Endothelial cell (in vitro differentiated cells): ENCODE measurements around the gene ACOT8. TPM values are rescaled to one million over a fixed set of nuclear protein-coding genes. Genes with fewer than 3 reads are reported as not detected.

Experiments used
- DNase-seq: peaks from one replicate; pipeline ENCODE4 v3.0.0; 2021; ENCODE audit warnings: low spot score
- H3K27ac Mint-ChIP-seq: one replicate; pipeline ENCODE4 v1.8.0; 2021; ENCODE audit warnings: mixed read lengths, inconsistent platforms; ENCODE audit not compliant: unreplicated experiment
- H3K27me3 Mint-ChIP-seq: one replicate; pipeline ENCODE4 v1.8.0; 2021; ENCODE audit warnings: mild to moderate bottlenecking, moderate library complexity, mixed read lengths, inconsistent platforms; ENCODE audit not compliant: unreplicated experiment
- H3K36me3 Mint-ChIP-seq: one replicate; pipeline ENCODE4 v1.8.0; 2021; ENCODE audit warnings: mild to moderate bottlenecking, low read depth, mixed read lengths, inconsistent platforms; ENCODE audit not compliant: unreplicated experiment
- H3K4me1 Mint-ChIP-seq: one replicate; pipeline ENCODE4 v1.8.0; 2021; ENCODE audit warnings: mild to moderate bottlenecking, mixed read lengths, inconsistent platforms; ENCODE audit not compliant: unreplicated experiment
- H3K4me3 Mint-ChIP-seq: one replicate; pipeline ENCODE4 v1.8.0; 2021; ENCODE audit warnings: mild to moderate bottlenecking, mixed read lengths, inconsistent platforms; ENCODE audit not compliant: unreplicated experiment
- H3K9me3 Mint-ChIP-seq: one replicate; pipeline ENCODE4 v1.8.0; 2021; ENCODE audit warnings: mixed read lengths, inconsistent platforms; ENCODE audit not compliant: unreplicated experiment
- CTCF ChIP-seq: fragments of 200-600 bp; sonication (generic); IDR thresholded peaks from one replicate; pipeline ENCODE4 v1.5.0; 2021; ENCODE audit warnings: antibody characterized with exemption; ENCODE audit not compliant: unreplicated experiment
- total RNA-seq: library from RNA; stranded (reverse); fragmentation: NEBNext Ultra II Directional; extraction: Animal tissue kit (Norgen Biotek cat#: 25700); gene quantifications from one replicate; pipeline ENCODE4 v1.2.1, GENCODE V29; 2021; ENCODE audit not compliant: unreplicated experiment

ACOT8 gene
- total RNA-seq, 1 donor from 2014 or later, result 25.3 TPM

DNA sequence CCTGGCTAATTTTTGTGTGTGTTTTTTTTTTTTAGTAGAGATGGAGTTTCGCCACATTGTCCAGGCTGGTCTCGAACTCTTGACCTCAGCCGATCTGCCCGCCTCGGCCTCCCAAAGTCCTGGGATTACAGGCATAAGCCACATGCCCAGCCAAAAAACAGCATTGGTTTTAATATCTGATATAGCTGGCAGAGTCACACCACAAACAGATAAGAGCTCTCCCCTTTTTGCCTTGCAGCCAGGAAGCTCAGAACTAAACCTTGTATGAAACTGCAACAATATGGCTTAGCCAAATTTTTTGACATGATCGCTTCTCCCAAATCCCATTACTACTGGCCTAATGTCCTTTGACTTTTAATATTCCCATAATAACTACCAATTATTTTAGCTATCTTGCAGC lies 4.9 kb downstream of the ACOT8 start:
- Mint-ChIP-seq H3K27me3 (peaks cover 4% of the 10 kb centered on the region), H3K27ac (no peak overlapping the region), H3K4me3 (no peak overlapping the region), H3K9me3 (no peaks in the 10 kb centered on the region), H3K36me3 (peaks cover 32% of the 10 kb centered on the region), H3K4me1 (peaks cover 10% of the 10 kb centered on the region)
- no peak for DNase-seq
- TF ChIP-seq CTCF, result no peak

DNA sequence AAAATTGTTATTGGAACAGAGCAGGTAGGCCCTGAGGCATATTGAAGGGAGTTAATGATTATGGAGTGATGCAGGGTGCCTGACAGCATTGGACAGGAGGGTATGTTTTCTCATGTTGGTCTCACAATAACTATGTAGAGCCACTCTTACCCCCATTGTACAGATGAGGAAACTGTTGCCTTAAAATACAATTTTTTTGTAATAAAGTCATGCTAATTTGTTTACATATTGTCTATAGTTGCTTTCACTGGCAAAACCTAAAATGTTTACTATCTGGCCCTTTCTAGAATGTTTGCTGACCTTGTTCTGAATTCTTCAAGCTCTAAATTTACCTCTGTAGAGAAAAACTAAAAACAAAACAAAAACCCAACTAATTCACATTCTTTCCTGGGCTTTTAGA lies 5.7 kb downstream of the ACOT8 start:
- Mint-ChIP-seq H3K36me3 (peaks cover 32% of the 10 kb centered on the region), H3K27ac (no peak overlapping the region), H3K9me3 (no peaks in the 10 kb centered on the region), H3K4me3 (no peak overlapping the region), H3K4me1 (peaks cover 6% of the 10 kb centered on the region), H3K27me3 (peaks cover 4% of the 10 kb centered on the region)
- no peak for TF ChIP-seq CTCF
- DNase-seq, result no peak

GRCh38 chr20:45850926-45851325 lies 6.3 kb downstream of the ACOT8 start:
- peaks cover 32% of the 10 kb centered on the region for H3K36me3 Mint-ChIP-seq
- H3K9me3 Mint-ChIP-seq, result no peaks in the 10 kb centered on the region
- H3K4me3 Mint-ChIP-seq, result peak overlapping the region; percentile 40
- DNase-seq, result no peak
- H3K4me1 Mint-ChIP-seq, result peaks cover 3% of the 10 kb centered on the region
- H3K27me3 Mint-ChIP-seq, result peaks cover 4% of the 10 kb centered on the region
- no peak for TF ChIP-seq CTCF
- H3K27ac Mint-ChIP-seq, result no peak overlapping the region

- Mint-ChIP-seq H3K4me3 (peak overlapping the region; percentile 40), H3K27ac (no peak overlapping the region), H3K9me3 (no peaks in the 10 kb centered on the region), H3K4me1 (no peaks in the 10 kb centered on the region), H3K36me3 (peaks cover 32% of the 10 kb centered on the region), H3K27me3 (peaks cover 4% of the 10 kb centered on the region)
- no peak for DNase-seq
- TF ChIP-seq CTCF, result no peak
Observed at GRCh38 chr20:45850238-45850637, 7.0 kb downstream of the ACOT8 start.

GRCh38 chr20:45848969-45849582 lies 8.1 kb downstream of the ACOT8 start:
- H3K27ac Mint-ChIP-seq, result no peak overlapping the region

More at GRCh38 chr20:45848969-45849582, 8.1 kb downstream of the ACOT8 start:
- TF ChIP-seq CTCF, result no peak
- Mint-ChIP-seq H3K9me3 (no peaks in the 10 kb centered on the region), H3K27me3 (peaks cover 4% of the 10 kb centered on the region), H3K36me3 (peaks cover 37% of the 10 kb centered on the region), H3K4me3 (no peak overlapping the region), H3K4me1 (no peaks in the 10 kb centered on the region)
- DNase-seq, result no peak
